SU-DHL-6 (cell line): ENCODE measurements around the gene ACOT8.

Experiments
- EZH2phosphoT487 ChIP-seq: fragments of 200-600 bp; sonication (generic), shearing (Covaris generic); conservative IDR thresholded peaks from 2 replicates; pipeline ENCODE4 v1.6.1; 2018; ENCODE audit warnings: mild to moderate bottlenecking, antibody characterized with exemption, low read length, moderate library complexity, mixed read lengths
- TF ChIP-seq, protein P1 (sequence below): fragments of 200-600 bp; sonication (generic); IDR thresholded peaks from one replicate; pipeline ENCODE4 v1.5.1; 2017; ENCODE audit warnings: antibody characterized with exemption, mild to moderate bottlenecking, low read length, moderate library complexity; ENCODE audit not compliant: insufficient read depth, poor library complexity, severe bottlenecking

DNA sequence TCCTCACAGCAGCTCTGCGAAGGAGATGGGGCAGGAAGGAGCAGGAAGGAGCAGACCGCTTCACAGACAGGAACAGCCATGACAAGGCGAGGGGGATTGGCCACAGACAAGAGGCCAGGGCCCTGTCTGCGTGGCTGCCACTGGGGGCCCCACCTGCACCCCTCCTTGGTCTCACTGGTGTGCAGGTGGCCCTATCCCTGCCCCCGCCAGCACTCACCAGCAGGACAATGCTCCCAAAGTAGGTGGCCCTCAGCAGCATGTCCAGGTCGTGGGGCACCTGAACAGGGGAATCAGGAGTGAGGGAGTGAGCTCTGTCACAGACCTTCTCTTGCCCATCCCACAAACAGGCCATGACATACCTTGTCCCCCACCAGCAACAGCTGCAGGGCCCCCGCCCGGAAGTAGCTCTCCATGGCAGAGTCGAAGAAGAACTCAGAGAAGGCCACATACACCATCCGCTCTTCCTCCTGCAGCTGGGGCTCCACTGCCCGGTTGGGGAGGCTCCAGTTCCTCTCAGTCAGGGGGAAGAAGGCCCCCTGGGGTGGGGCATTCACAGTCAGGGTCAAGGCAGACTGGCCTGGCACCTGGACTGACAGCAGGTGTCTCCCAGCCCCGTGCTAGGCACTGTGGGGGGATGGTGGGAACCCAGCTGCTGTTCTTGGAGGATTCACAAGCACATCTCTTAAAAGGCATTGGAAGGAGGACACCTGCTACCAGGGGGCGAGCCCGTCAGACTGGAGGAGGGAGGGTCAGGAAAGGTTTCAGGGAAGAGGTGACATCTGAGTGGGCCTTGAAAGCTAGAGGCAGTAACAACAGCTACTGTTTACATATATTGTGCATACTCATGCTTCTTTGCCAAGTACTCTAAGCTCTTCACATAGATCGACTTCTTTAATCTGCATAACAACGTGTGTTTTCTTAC is 47.7 kb upstream of the ACOT8 start:
- TF ChIP-seq, protein P1, sequence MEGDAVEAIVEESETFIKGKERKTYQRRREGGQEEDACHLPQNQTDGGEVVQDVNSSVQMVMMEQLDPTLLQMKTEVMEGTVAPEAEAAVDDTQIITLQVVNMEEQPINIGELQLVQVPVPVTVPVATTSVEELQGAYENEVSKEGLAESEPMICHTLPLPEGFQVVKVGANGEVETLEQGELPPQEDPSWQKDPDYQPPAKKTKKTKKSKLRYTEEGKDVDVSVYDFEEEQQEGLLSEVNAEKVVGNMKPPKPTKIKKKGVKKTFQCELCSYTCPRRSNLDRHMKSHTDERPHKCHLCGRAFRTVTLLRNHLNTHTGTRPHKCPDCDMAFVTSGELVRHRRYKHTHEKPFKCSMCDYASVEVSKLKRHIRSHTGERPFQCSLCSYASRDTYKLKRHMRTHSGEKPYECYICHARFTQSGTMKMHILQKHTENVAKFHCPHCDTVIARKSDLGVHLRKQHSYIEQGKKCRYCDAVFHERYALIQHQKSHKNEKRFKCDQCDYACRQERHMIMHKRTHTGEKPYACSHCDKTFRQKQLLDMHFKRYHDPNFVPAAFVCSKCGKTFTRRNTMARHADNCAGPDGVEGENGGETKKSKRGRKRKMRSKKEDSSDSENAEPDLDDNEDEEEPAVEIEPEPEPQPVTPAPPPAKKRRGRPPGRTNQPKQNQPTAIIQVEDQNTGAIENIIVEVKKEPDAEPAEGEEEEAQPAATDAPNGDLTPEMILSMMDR = no peak
- TF ChIP-seq EZH2phosphoT487 = no peak
